HG02623 (cell line): ENCODE measurements around the gene PDZD4.

ENCODE experiments used
- ATAC-seq: cut with Tn5 transposase; IDR thresholded peaks from one replicate; pipeline ENCODE4 v1.9.1; 2021; ENCODE audit warnings: moderate library complexity; ENCODE audit not compliant: unreplicated experiment

PDZD4 gene

GRCh38 chrX:153789654-153790053 lies 40.7 kb downstream of the PDZD4 start:
- ATAC-seq: no peak

GRCh38 chrX:153786669-153787068 lies 43.7 kb downstream of the PDZD4 start:
- ATAC-seq: no peak

GRCh38 chrX:153784325-153784967 lies 45.9 kb downstream of the PDZD4 start:
- no peak for ATAC-seq

GRCh38 chrX:153783378-153784013 lies 46.8 kb downstream of the PDZD4 start:
- no peak for ATAC-seq

GRCh38 chrX:153782871-153783270 lies 47.5 kb downstream of the PDZD4 start:
- ATAC-seq: no peak

GRCh38 chrX:153782313-153782712 lies 48.0 kb downstream of the PDZD4 start:
- no peak for ATAC-seq

- ATAC-seq: no peak
These were observed 48.8 kb downstream of the PDZD4 start for GRCh38 chrX:153781428-153782047.

GRCh38 chrX:153780678-153781427 lies 49.5 kb downstream of the PDZD4 start, which contains the start of gene SRPK3:
TSS of gene SRPK3 (plus strand) at chrX:153781041. CDS start at chrX:153781087, 46 bp downstream.
- no peak for ATAC-seq

GRCh38 chrX:153779891-153780677 lies 50.3 kb downstream of the PDZD4 start:
- ATAC-seq: no peak

- ATAC-seq: no peak
These were observed 51.7 kb downstream of the PDZD4 start for GRCh38 chrX:153778684-153779101.

- no peak for ATAC-seq
These were observed 52.2 kb downstream of the PDZD4 start for GRCh38 chrX:153778181-153778580.

GRCh38 chrX:153777261-153778090 lies 52.9 kb downstream of the PDZD4 start:
- ATAC-seq: no peak

GRCh38 chrX:153776611-153777045 lies 53.7 kb downstream of the PDZD4 start:
- ATAC-seq: no peak

GRCh38 chrX:153776120-153776599 lies 54.2 kb downstream of the PDZD4 start:
- no peak for ATAC-seq

- ATAC-seq: no peak
These were observed 54.8 kb downstream of the PDZD4 start for GRCh38 chrX:153775293-153776119.

GRCh38 chrX:153774576-153775292 lies 55.6 kb downstream of the PDZD4 start:
- no peak for ATAC-seq

- ATAC-seq: no peak
These were observed 56.4 kb downstream of the PDZD4 start for GRCh38 chrX:153773741-153774575.
